Activated naive CD4-positive, alpha-beta T cell treated with anti-CD3 and anti-CD28 coated beads, Interleukin-2, amount 50 U/mL, for 16 hours (primary cell): ENCODE results near the gene MMD2.

Experiments
- DNase-seq: peaks from one replicate; pipeline ENCODE4 v3.0.0-alpha.2; 2020

MMD2 gene

GRCh38 chr7:4866528-4867496, 92.2 kb downstream of the MMD2 start:
- DNase-seq = no peak

- DNase-seq = no peak
These were observed 96.8 kb downstream of the MMD2 start for GRCh38 chr7:4862156-4862555.

- DNase-seq = peak; percentile 16
These were observed 97.3 kb downstream of the MMD2 start, which contains the start of gene PAPOLB for GRCh38 chr7:4861673-4862072. Gene PAPOLB (minus strand): TSS chr7:4862030. CDS start chr7:4861810, 220 bp downstream.

- no peak for DNase-seq
These were observed 97.8 kb downstream of the MMD2 start for GRCh38 chr7:4861227-4861626.

GRCh38 chr7:4857189-4857588, 101.8 kb downstream of the MMD2 start:
- DNase-seq = no peak

GRCh38 chr7:4856336-4857057, 102.5 kb downstream of the MMD2 start:
- DNase-seq = no peak
